Activated naive CD8-positive, alpha-beta T cell (primary cell): ENCODE measurements around the gene KIFC3.
"Not testable (repeated sequence)": the region's sequence is repeated elsewhere in the genome, so short reads cannot be mapped to it uniquely, and the experiment has no call there.

Source experiments
- H3K27ac Mint-ChIP-seq: one replicate; pipeline ENCODE4 v1.8.0; 2021; ENCODE audit warnings: mixed read lengths
- H3K27me3 Mint-ChIP-seq: one replicate; pipeline ENCODE4 v1.8.0; 2021; ENCODE audit warnings: mixed read lengths
- H3K36me3 Mint-ChIP-seq: one replicate; pipeline ENCODE4 v1.8.0; 2021; ENCODE audit warnings: mixed read lengths
- H3K4me1 Mint-ChIP-seq: one replicate; pipeline ENCODE4 v1.8.0; 2021; ENCODE audit warnings: low read depth, mixed read lengths
- H3K4me3 Mint-ChIP-seq: one replicate; pipeline ENCODE4 v1.8.0; 2021; ENCODE audit warnings: mild to moderate bottlenecking, mixed read lengths
- H3K9me3 Mint-ChIP-seq: one replicate; pipeline ENCODE4 v1.8.0; 2021; ENCODE audit warnings: low read depth, mixed read lengths

KIFC3 gene

DNA sequence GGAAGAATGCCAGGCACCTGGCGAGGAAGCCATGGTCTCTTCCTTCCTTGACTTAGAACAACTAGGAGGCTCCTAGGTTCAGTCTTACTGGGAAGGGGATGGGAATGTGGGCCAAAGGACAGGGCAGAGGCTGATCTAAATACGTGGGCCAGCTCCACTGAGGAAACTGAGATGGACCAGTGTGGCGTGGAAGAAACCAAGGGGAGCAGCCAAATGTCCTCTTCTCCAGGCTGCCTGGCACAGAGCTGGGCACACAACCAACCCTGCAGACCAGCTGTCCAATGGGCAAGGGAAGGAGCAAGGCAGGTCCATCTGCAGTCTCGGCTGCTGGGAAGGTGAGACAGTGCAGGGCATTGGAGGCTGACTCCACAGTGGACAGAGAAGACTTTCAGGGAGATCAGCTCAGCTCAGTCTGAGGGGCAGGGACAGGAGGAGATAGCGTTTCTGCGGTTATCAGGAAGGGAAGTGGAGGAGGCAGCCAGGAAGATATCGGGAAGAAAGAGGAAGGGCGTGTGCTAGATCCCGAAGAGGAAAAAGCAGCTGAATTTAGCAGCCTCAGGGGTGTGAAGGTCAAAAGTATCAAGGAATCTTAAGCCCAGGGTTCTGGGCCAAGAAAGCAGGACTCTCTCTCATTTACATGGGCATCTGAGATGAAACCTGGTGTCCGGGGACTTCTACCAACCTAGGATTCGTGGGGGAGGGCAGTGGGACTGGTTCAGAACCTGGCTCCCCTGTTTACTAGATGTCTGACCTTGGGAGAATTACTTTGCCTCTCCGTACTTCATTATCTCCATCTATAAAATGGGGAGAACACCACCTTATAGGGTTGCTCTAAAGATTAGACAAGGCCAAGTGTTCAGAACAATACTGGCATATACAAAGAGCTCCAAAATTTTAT is 1.8 kb downstream of the KIFC3 start:
- H3K36me3 Mint-ChIP-seq = no peaks in the 10 kb centered on the region
- peak overlapping the region; percentile 10 for H3K27ac Mint-ChIP-seq
- H3K4me3 Mint-ChIP-seq = peak overlapping the region; percentile 42
- H3K4me1 Mint-ChIP-seq = peaks cover 27% of the 10 kb centered on the region
- H3K27me3 Mint-ChIP-seq = peaks cover 8% of the 10 kb centered on the region
- H3K9me3 Mint-ChIP-seq = no peaks in the 10 kb centered on the region

DNA sequence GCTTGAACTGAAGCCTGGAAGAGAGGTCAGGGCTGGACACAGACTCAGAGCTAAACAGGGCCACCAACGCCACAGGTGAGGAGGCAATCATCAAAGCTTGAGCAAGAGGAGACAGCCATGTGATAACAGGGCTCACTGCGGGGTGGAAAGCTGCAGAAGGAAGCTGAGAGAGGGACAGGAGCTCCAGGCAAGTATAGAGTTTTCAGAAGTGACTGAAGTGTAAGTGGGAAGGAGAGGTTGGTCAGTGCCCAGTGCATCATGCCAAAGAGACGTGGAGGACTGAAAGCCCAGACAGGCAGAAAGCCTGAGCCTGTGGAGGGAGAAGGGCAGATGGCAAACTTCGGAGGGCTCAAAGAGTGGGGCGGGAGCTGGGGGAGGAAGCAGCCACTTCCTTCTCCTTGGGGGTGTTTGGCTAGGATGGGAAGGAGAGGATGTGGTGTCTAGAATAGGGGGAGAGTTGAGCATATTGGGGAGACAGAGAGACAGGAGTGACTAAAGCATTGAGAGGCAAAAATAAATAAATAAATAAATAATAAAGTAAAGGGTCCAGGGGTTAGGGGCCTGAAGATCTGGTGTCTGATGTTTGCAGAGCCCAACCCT is 2.6 kb downstream of the KIFC3 start:
- Mint-ChIP-seq H3K4me3 (no peak overlapping the region), H3K4me1 (peaks cover 27% of the 10 kb centered on the region), H3K27me3 (peaks cover 8% of the 10 kb centered on the region), H3K27ac (no peak overlapping the region), H3K36me3 (no peaks in the 10 kb centered on the region), H3K9me3 (no peaks in the 10 kb centered on the region)

DNA sequence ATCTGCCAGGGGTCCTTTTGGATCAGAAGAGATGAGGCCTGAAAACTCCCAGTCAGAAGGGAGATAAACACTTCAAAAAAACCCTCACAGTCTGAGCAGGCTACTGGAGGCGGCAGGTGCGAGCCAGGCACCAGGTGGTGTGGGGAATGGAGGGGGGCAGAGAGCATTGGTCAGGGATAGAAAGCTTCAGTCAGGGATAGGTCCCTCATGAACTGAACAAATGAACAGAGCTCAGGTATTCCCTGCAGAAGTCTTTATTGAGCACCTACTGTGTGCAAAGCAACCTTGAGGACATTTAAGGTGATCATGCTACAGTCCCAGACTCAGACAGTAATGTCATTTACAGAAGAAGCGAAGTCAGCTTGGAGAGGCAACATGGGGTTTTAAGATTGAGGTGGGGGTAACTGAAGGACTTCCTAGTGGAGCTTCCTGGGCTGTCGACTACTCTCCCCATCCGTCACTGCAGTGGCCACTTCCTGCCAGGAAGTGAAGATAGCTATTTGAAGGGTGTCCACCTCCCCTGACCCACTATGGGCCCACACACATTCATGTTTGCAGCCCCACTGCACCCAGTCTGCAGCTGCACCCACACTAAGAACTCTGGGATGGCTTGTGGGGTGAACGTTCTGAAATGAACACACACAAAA is 3.2 kb downstream of the KIFC3 start:
- Mint-ChIP-seq H3K27me3 (peaks cover 8% of the 10 kb centered on the region), H3K9me3 (no peaks in the 10 kb centered on the region), H3K4me3 (no peak overlapping the region), H3K27ac (no peak overlapping the region), H3K4me1 (peaks cover 27% of the 10 kb centered on the region), H3K36me3 (no peaks in the 10 kb centered on the region)

DNA sequence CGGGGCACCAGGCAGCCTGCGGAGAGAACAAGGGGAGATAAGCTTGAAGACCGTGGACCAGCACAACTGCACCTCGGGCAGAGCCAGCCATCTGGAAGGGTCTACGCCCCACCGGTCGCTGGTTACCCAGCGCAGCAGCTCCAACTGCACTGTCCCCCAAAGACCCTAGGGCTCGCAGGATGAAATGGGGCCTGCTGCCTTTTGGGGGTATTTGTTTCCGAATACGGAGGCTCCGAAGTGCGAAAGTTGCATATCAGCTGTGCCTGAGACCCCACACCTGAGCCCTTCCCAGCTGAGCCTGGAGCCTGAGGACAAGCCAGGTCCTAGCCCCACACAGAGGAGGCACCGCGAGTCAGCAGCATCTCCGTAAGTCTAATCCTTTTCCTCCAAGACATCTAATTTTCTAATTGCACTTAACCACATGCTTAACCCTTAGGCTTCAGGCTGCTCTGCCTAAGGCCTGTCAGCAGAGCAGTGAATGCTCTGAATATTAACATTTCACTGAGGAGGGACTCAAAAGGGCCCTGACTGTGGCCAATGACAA is 4.0 kb downstream of the KIFC3 start:
- Mint-ChIP-seq H3K4me3 (no peak overlapping the region), H3K4me1 (peaks cover 27% of the 10 kb centered on the region), H3K27ac (no peak overlapping the region), H3K27me3 (peaks cover 8% of the 10 kb centered on the region), H3K9me3 (no peaks in the 10 kb centered on the region), H3K36me3 (no peaks in the 10 kb centered on the region)

GRCh38 chr16:57797526-57798266 is 4.6 kb downstream of the KIFC3 start:
- peaks cover 5% of the 10 kb centered on the region for H3K27me3 Mint-ChIP-seq
- peaks cover 24% of the 10 kb centered on the region for H3K4me1 Mint-ChIP-seq
- H3K9me3 Mint-ChIP-seq = no peaks in the 10 kb centered on the region
- H3K27ac Mint-ChIP-seq = no peak overlapping the region
- H3K36me3 Mint-ChIP-seq = no peaks in the 10 kb centered on the region
- no peak overlapping the region for H3K4me3 Mint-ChIP-seq

DNA sequence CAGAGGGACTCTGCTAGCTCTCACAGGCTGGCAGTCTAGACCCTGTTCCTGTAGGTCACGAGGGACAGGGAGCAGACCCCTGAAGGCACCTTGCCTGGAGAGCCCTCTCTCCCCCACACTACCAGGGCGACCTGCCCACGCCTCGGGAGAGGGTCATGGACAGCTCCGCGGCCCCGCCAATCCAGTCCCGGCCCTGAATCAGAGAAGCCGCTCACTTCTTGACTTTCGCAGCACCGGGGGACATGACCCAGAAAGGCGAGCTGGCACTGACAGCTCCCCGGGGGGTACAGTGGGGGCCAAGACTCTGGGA is 5.1 kb downstream of the KIFC3 start:
- no peaks in the 10 kb centered on the region for H3K36me3 Mint-ChIP-seq
- no peak overlapping the region for H3K27ac Mint-ChIP-seq
- H3K4me3 Mint-ChIP-seq = no peak overlapping the region
- H3K4me1 Mint-ChIP-seq = peaks cover 21% of the 10 kb centered on the region
- peaks cover 4% of the 10 kb centered on the region for H3K27me3 Mint-ChIP-seq
- no peaks in the 10 kb centered on the region for H3K9me3 Mint-ChIP-seq

DNA sequence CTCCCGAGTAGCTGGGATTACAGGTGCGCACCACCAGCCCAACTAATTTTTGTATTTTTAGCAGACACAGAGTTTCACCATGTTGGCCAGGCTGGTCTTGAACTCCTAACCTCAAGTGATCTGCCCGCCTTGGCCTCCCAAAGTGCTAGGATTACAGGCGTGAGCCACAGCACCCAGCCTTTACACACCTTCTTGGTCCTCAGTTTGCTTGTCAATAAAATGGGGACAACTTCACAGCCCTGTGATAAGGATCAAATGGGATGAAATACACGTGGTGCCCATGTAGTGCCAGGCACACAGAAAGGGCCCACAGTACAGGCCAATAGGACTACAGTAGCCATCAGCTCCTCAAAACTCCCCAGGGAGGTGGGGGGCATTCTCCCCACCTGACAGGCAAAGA is 6.3 kb downstream of the KIFC3 start:
- H3K27ac Mint-ChIP-seq, H3K9me3 Mint-ChIP-seq, H3K4me3 Mint-ChIP-seq, H3K27me3 Mint-ChIP-seq, H3K36me3 Mint-ChIP-seq: not testable (repeated sequence)
- peaks cover 21% of the 10 kb centered on the region for H3K4me1 Mint-ChIP-seq

DNA sequence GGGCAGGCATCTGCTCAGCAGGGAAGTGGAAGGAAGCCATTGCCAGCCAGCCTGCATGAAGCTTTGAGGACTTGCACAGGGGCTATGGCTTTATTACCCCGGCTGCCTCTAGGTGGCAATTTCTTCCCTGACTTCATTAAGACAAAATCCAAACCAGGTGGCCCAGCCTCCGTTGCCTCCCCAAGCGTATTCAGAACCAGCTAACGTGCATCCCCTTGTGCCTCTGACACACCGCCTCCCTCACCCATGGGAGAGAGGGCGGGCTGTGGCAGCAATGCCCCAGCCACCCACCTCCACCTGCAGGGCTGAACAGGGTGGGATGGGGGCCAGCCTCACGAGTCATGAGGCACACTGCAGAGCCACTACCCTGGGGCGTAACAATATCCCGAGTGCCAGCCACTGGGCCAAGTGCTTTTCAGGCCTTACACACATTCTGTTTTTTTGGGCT is 6.8 kb downstream of the KIFC3 start:
- Mint-ChIP-seq H3K9me3 (no peaks in the 10 kb centered on the region), H3K36me3 (no peaks in the 10 kb centered on the region), H3K4me1 (peaks cover 15% of the 10 kb centered on the region), H3K27ac (no peak overlapping the region), H3K4me3 (no peak overlapping the region), H3K27me3 (peaks cover 4% of the 10 kb centered on the region)

GRCh38 chr16:57794849-57795430 is 7.4 kb downstream of the KIFC3 start:
- H3K9me3 Mint-ChIP-seq = no peaks in the 10 kb centered on the region
- H3K36me3 Mint-ChIP-seq = no peaks in the 10 kb centered on the region
- peaks cover 11% of the 10 kb centered on the region for H3K4me1 Mint-ChIP-seq
- H3K27me3 Mint-ChIP-seq = peaks cover 2% of the 10 kb centered on the region
- no peak overlapping the region for H3K27ac Mint-ChIP-seq
- no peak overlapping the region for H3K4me3 Mint-ChIP-seq

DNA sequence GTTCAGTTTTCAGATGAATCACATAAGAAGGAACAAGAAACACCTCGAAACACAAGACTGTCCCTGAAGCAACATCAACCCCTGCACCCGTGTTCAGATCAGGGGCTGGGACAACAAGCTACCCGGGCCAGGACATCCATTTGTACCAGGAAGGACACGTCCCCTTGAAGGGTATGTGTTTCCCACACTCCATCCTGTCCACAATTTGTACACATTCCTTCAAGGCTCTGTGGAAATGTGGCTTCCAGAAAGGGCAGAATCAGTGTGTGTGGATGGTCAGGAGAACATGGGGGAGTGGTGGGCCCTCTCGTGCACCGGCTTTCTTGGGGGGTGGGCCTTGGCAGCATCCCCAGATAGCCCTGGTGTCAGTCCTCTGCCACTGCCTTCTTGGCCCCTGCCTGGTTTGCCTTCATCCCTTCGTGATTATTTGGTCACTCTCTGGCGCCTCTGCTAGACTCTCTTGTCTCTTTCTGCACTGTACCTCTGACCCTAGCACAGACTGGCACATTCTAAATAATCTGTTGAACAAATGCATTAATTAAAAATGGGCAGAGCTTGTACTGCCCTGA is 10.3 kb downstream of the KIFC3 start:
- Mint-ChIP-seq H3K36me3 (no peaks in the 10 kb centered on the region), H3K4me3 (no peak overlapping the region), H3K27ac (no peak overlapping the region), H3K4me1 (no peaks in the 10 kb centered on the region), H3K27me3 (peaks cover 2% of the 10 kb centered on the region), H3K9me3 (no peaks in the 10 kb centered on the region)

GRCh38 chr16:57791195-57791892 is 10.9 kb downstream of the KIFC3 start:
- Mint-ChIP-seq H3K9me3 (no peaks in the 10 kb centered on the region), H3K27me3 (peaks cover 2% of the 10 kb centered on the region), H3K4me3 (no peak overlapping the region), H3K4me1 (no peaks in the 10 kb centered on the region), H3K36me3 (no peaks in the 10 kb centered on the region), H3K27ac (no peak overlapping the region)

DNA sequence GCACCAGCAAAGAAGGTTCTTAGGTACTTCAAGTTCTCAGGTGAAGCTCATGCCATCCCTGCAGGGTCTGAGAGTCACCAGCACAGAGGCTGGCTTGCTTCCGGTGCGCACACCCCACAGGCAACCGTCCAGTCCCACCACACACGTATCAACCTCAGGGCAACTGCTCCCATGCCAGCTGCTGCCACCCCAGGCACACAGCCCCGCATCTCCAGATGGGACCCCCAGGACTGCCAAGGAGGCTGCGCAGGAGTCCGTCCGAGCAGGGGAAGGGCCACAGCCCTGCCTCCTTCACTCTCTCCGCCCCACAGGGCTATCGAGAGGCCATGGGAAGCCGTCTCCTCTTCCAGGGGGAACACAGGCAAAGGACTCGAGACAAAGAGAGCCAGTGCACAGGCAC is 13.3 kb downstream of the KIFC3 start:
- peaks cover 2% of the 10 kb centered on the region for H3K27me3 Mint-ChIP-seq

GRCh38 chr16:57788252-57788841 is 13.9 kb downstream of the KIFC3 start:
- Mint-ChIP-seq H3K4me3 (no peak overlapping the region), H3K27me3 (peaks cover 2% of the 10 kb centered on the region), H3K36me3 (no peaks in the 10 kb centered on the region), H3K9me3 (no peaks in the 10 kb centered on the region), H3K27ac (no peak overlapping the region), H3K4me1 (no peaks in the 10 kb centered on the region)

More for the DNA sequence above, 13.3 kb downstream of the KIFC3 start:
- Mint-ChIP-seq H3K36me3 (no peaks in the 10 kb centered on the region), H3K27ac (no peak overlapping the region), H3K4me1 (no peaks in the 10 kb centered on the region), H3K4me3 (no peak overlapping the region), H3K9me3 (no peaks in the 10 kb centered on the region)
